H1 (cell line): ENCODE measurements around the gene GRIK4. TPM values are rescaled to one million over a fixed set of nuclear protein-coding genes. Genes with fewer than 3 reads are reported as not detected.

Experiments
- CTCF ChIA-PET: fragments of 300-600 bp; sonication (Branson Sonifier 250); formaldehyde crosslinking; loops from one replicate; lab custom pipeline; 2021; ENCODE audit not compliant: partially characterized antibody; lab: Charles Lee
- POLR2A ChIA-PET: fragments of 300-600 bp; sonication (Branson Sonifier 250); formaldehyde crosslinking; loops from one replicate; lab custom pipeline; 2021; ENCODE audit warnings: inconsistent platforms; ENCODE audit not compliant: partially characterized antibody; lab: Charles Lee
- DNase-seq, 2 experiments: peaks; one replicate each; pipeline versions ENCODE4 v3.0.0 to v3.0.0-alpha.2; 2010 to 2022; ENCODE audit warnings: low spot score in 2 of 2, low read depth in 1 of 2, mixed read lengths in 1 of 2
- FAIRE-seq: peaks from 2 replicates; lab custom pipeline; 2011; peaks lifted over from hg19 to GRCh38; lab: Jason Lieb, UNC
- H2AFZ ChIP-seq: 2 replicates; pipeline ENCODE4 v1.8.1; 2012; ENCODE audit warnings: low read length, inconsistent platforms
- H2AK5ac ChIP-seq: 2 replicates; pipeline ENCODE4 v1.6.1; 2013; ENCODE audit warnings: low read depth, low read length
- H2BK120ac ChIP-seq: replicated peaks from 2 replicates; pipeline ENCODE3; 2013; ENCODE audit warnings: low read depth, low read length, inconsistent platforms
- H2BK12ac ChIP-seq: 2 replicates; pipeline ENCODE4 v1.6.1; 2013; ENCODE audit warnings: low read depth, low read length
- H2BK15ac ChIP-seq: 2 replicates; pipeline ENCODE4 v1.6.1; 2013; ENCODE audit warnings: low read length
- H2BK20ac ChIP-seq: 2 replicates; pipeline ENCODE4 v1.6.1; 2013; ENCODE audit warnings: low read length
- H2BK5ac ChIP-seq: 2 replicates; pipeline ENCODE4 v1.6.1; 2013; ENCODE audit warnings: low read depth, low read length
- H3K14ac ChIP-seq: 2 replicates; pipeline ENCODE4 v1.6.1; 2013; ENCODE audit warnings: inconsistent platforms; ENCODE audit not compliant: insufficient read length
- H3K18ac ChIP-seq: 2 replicates; pipeline ENCODE4 v1.6.1; 2013; ENCODE audit warnings: low read length; ENCODE audit errors: extremely low read depth
- H3K23ac ChIP-seq: 2 replicates; pipeline ENCODE4 v1.6.1; 2013; ENCODE audit warnings: inconsistent platforms; ENCODE audit not compliant: insufficient read length
- H3K23me2 ChIP-seq: 2 replicates; pipeline ENCODE4 v1.6.1; 2013; ENCODE audit warnings: low read depth, low read length
- H3K27ac ChIP-seq: 2 replicates; pipeline ENCODE4 v1.6.1; 2011; ENCODE audit warnings: low read depth, low read length, inconsistent platforms
- H3K27me3 ChIP-seq, 4 experiments: replicated peaks in 1 of 4; 1 replicate in 1 of 4; 2 replicates in 3 of 4; pipeline versions ENCODE4 v1.6.1 to v1.8.1; 2011 to 2013; ENCODE audit warnings: low read length in 3 of 4, mild to moderate bottlenecking in 3 of 4, inconsistent platforms in 2 of 4, mixed read lengths in 2 of 4, moderate library complexity in 1 of 4; ENCODE audit not compliant: control insufficient read depth in 3 of 4, insufficient read depth in 3 of 4; ENCODE audit errors: extremely low read depth in 1 of 4
- H3K36me3 ChIP-seq, 4 experiments: 2 replicates each; pipeline versions ENCODE4 v1.6.1 to v1.8.1; 2011 to 2013; ENCODE audit warnings: mild to moderate bottlenecking in 4 of 4, low read length in 3 of 4, moderate library complexity in 2 of 4, control low read depth in 1 of 4, inconsistent platforms in 1 of 4; ENCODE audit not compliant: insufficient read depth in 4 of 4, control insufficient read depth in 2 of 4
- H3K4ac ChIP-seq: replicated peaks from 2 replicates; pipeline ENCODE3; 2013; ENCODE audit warnings: low read length, low read depth, mixed read lengths, inconsistent platforms; ENCODE audit not compliant: insufficient read length
- H3K4me1 ChIP-seq, 4 experiments: replicated peaks in 1 of 4; 1 replicate in 1 of 4; 2 replicates in 3 of 4; pipeline versions ENCODE4 v1.6.1 to v1.8.1; 2011 to 2013; ENCODE audit warnings: low read length in 3 of 4, inconsistent platforms in 2 of 4, mixed read lengths in 1 of 4; ENCODE audit not compliant: insufficient read depth in 4 of 4, control insufficient read depth in 3 of 4
- H3K4me2 ChIP-seq, 2 experiments: 2 replicates each; pipeline versions ENCODE4 v1.6.1 to v1.8.1; 2011 to 2013; ENCODE audit warnings: low read depth in 2 of 2, low read length in 2 of 2, control low read depth in 1 of 2, inconsistent platforms in 1 of 2, mild to moderate bottlenecking in 1 of 2; ENCODE audit not compliant: insufficient read depth in 1 of 2
- H3K4me3 ChIP-seq, 4 experiments: fragments of 200-600, 300-600 bp in 1 of 4; sonication (generic), shearing (Covaris generic), sonication (Bioruptor Twin) in 1 of 4; 2 replicates each; pipeline versions ENCODE4 v1.5.1 to v1.8.1; 2011 to 2016; ENCODE audit warnings: low read length in 4 of 4, low read depth in 3 of 4, control low read depth in 2 of 4, inconsistent platforms in 2 of 4, mild to moderate bottlenecking in 2 of 4, mixed read lengths in 1 of 4, moderate library complexity in 1 of 4; ENCODE audit not compliant: insufficient read depth in 2 of 4; ENCODE audit errors: extremely low read depth in 1 of 4
- H3K56ac ChIP-seq: replicated peaks from 2 replicates; pipeline ENCODE3; 2013; ENCODE audit warnings: low read depth, mild to moderate bottlenecking, mixed read lengths, low read length, inconsistent platforms; ENCODE audit not compliant: insufficient read length
- H3K79me1 ChIP-seq: 2 replicates; pipeline ENCODE4 v1.6.1; 2013; ENCODE audit warnings: low read depth, low read length, control low read depth
- H3K79me2 ChIP-seq, 2 experiments: 2 replicates each; pipeline versions ENCODE4 v1.6.1 to v1.8.1; 2012 to 2013; ENCODE audit warnings: low read length in 2 of 2, mild to moderate bottlenecking in 2 of 2, inconsistent platforms in 1 of 2; ENCODE audit not compliant: insufficient read depth in 2 of 2, control insufficient read depth in 1 of 2
- H3K9ac ChIP-seq, 4 experiments: replicated peaks in 1 of 4; 1 replicate in 1 of 4; 2 replicates in 3 of 4; pipeline versions ENCODE4 v1.6.1 to v1.8.1; 2011 to 2013; ENCODE audit warnings: low read depth in 3 of 4, low read length in 3 of 4, control low read depth in 2 of 4, mild to moderate bottlenecking in 2 of 4, moderate library complexity in 2 of 4, inconsistent platforms in 1 of 4; ENCODE audit errors: extremely low read depth in 1 of 4
- H3K9me3 ChIP-seq, 2 experiments: 2 replicates each; pipeline versions ENCODE4 v1.6.1 to v1.8.1; 2012 to 2013; ENCODE audit warnings: mild to moderate bottlenecking in 2 of 2, moderate library complexity in 2 of 2, control low read depth in 1 of 2, inconsistent platforms in 1 of 2, low read depth in 1 of 2, low read length in 1 of 2, mixed read lengths in 1 of 2; ENCODE audit not compliant: insufficient read depth in 2 of 2
- H4K20me1 ChIP-seq, 2 experiments: replicated peaks in 1 of 2; 2 replicates each; pipeline versions ENCODE3 to v1.8.1; 2011 to 2013; ENCODE audit warnings: inconsistent platforms in 2 of 2, low read length in 2 of 2, mild to moderate bottlenecking in 1 of 2; ENCODE audit not compliant: insufficient read depth in 2 of 2, control insufficient read depth in 1 of 2
- H4K5ac ChIP-seq: 2 replicates; pipeline ENCODE4 v1.6.1; 2013; ENCODE audit warnings: low read length, low read depth, mixed read lengths, inconsistent platforms; ENCODE audit not compliant: insufficient read length
- H4K8ac ChIP-seq: 2 replicates; pipeline ENCODE4 v1.8.0; 2013; ENCODE audit warnings: mild to moderate bottlenecking, moderate library complexity, low read length, inconsistent platforms; ENCODE audit not compliant: insufficient read depth; ENCODE audit errors: extremely low read depth
- H4K91ac ChIP-seq: replicated peaks from 2 replicates; pipeline ENCODE3; 2013; ENCODE audit warnings: low read length, mixed read lengths, inconsistent platforms; ENCODE audit not compliant: insufficient read length
- BACH1 ChIP-seq: IDR thresholded peaks from 2 replicates; pipeline ENCODE4 v1.6.1; 2012; ENCODE audit warnings: low read length, improper control_type of control experiment
- JUN ChIP-seq: IDR thresholded peaks from 2 replicates; pipeline ENCODE4 v1.6.1; 2011; ENCODE audit warnings: low read depth, mild to moderate bottlenecking, improper control_type of control experiment, low read length
- SIN3A ChIP-seq, 2 experiments: IDR thresholded peaks in 1 of 2; conservative IDR thresholded peaks in 1 of 2; 2 replicates each; pipeline ENCODE4 v1.6.1; 2011 to 2012; ENCODE audit warnings: low read length in 2 of 2, improper control_type of control experiment in 1 of 2, low read depth in 1 of 2, mild to moderate bottlenecking in 1 of 2
- SIRT6 ChIP-seq: IDR thresholded peaks from one replicate; pipeline ENCODE4 v1.7.1; 2012; ENCODE audit warnings: low read length, inconsistent platforms
- SP4 ChIP-seq: IDR thresholded peaks from 2 replicates; pipeline ENCODE4 v1.6.1; 2012; ENCODE audit warnings: low read length, inconsistent platforms
- WGBS, 2 experiments: shearing (Covaris generic) in 1 of 2; methylation state at CpG; one replicate each; pipeline versions ENCODE4 v1.1.6 to v1.1.7; 2013 to 2015; ENCODE audit warnings: low lambda C conversion rate in 2 of 2, mixed read lengths in 2 of 2, inconsistent platforms in 1 of 2, low coverage in 1 of 2, missing lambda C conversion rate in 1 of 2; ENCODE audit not compliant: insufficient replicate concordance in 2 of 2, insufficient coverage in 1 of 2, insufficient read length in 1 of 2; ENCODE audit errors: extremely low coverage in 1 of 2, missing lambda C conversion rate in 1 of 2; 5-methylcytosine and 5-hydroxymethylcytosine counted together
- polyA plus RNA-seq, 7 experiments: library from polyadenylated mRNA; depleted of rRNA in 3 of 7; stranded (reverse) in 5 of 7; unstranded in 2 of 7; fragments of >200 nt in 5 of 7; fragments of 200-250 nt in 2 of 7; gene quantifications; 1 replicate in 5 of 7; 2 replicates in 1 of 7; 4 replicates in 1 of 7; pipeline versions ENCODE4 v1.2.1 to v1.2.3, GENCODE V29; 2011 to 2013; ENCODE audit warnings: missing spikeins in 2 of 7, mixed read lengths in 2 of 7
- total RNA-seq: library from RNA; stranded (reverse); fragmentation: NEBNext Ultra II Directional; extraction: Animal tissue kit (Norgen Biotek cat#: 25700); gene quantifications from 2 replicates; pipeline ENCODE4 v1.2.1, GENCODE V29; 2021
- TF ChIP-seq, protein P1 (sequence below), 3 experiments: IDR thresholded peaks; 1 replicate in 2 of 3; 2 replicates in 1 of 3; pipeline versions ENCODE4 v1.5.1 to v1.6.1; 2011; ENCODE audit warnings: low read length in 3 of 3, mild to moderate bottlenecking in 3 of 3, inconsistent platforms in 2 of 3, low read depth in 1 of 3, moderate library complexity in 1 of 3; ENCODE audit not compliant: insufficient read depth in 1 of 3; ENCODE audit errors: control extremely low read depth in 1 of 3
- TF ChIP-seq, protein P2 (sequence below): IDR thresholded peaks from 2 replicates; pipeline ENCODE4 v1.6.1; 2012; ENCODE audit warnings: inconsistent platforms

GRIK4 gene
- total and polyA plus RNA-seq, 2 of the 8 experiments (the other 6 are each of a cell fraction or from before 2014, with no cell fraction given), result 1.2 to 2.9 TPM

DNA sequence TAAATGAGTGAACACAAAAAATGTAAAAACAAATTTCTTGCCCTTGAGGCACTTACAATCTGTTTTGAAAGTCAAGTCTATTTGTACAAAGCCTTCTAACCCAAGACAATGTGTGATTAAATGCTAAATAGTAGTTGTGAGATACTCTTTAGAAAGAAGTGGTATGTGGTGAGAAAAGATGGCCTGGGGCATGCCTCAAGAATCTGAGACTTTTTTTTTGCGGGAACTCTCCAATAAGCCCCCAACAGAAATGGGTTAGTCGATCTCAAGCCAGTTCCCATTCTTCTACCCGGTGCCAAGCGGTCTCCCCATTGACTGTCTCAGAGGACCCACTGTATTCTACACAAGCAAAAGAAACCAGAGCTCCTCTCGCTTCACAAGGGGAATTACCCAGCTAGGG lies 485.4 kb downstream of the GRIK4 start:
- Histone ChIP-seq H3K18ac (no peak overlapping the region), H3K23me2 (peaks cover under 1% of the 10 kb centered on the region; the same call in 1 of the 2 replicates), H4K91ac (no peak overlapping the region), H3K9me3 (no peaks in the 10 kb centered on the region), H2BK15ac (no peak overlapping the region), H3K9ac (no peak overlapping the region), H3K36me3 (no peaks in the 10 kb centered on the region), H3K79me2 (no peaks in the 10 kb centered on the region), H3K56ac (no peak overlapping the region), H3K4me1 (peaks cover 0 to 5% (median 0%) of the 10 kb centered on the region in 4 experiments; a peak in 2 of 7 replicates), H4K20me1 (peaks cover 0 to 1% of the 10 kb centered on the region in 2 experiments), H2BK5ac (no peak overlapping the region), H4K5ac (no peak overlapping the region), H3K27ac (no peak overlapping the region), H3K14ac (no peak overlapping the region), H2BK120ac (no peak overlapping the region), H3K4me2 (no peak overlapping the region), H2AK5ac (no peak overlapping the region), H3K27me3 (no peaks in the 10 kb centered on the region; a peak in 1 of 7 replicates), H3K79me1 (no peaks in the 10 kb centered on the region), H3K4me3 (no peak overlapping the region), H3K4ac (no peak overlapping the region), H4K8ac (no peak overlapping the region), H2BK20ac (no peak overlapping the region), H2BK12ac (no peak overlapping the region), H2AFZ (no peak overlapping the region), H3K23ac (no peak overlapping the region)
- WGBS, 2 experiments, result 95% methylated on average over 5 of the region's 5 CpGs; no CpG with 5 or more reads in 1 of the 2 experiments
- TF ChIP-seq, protein P1, sequence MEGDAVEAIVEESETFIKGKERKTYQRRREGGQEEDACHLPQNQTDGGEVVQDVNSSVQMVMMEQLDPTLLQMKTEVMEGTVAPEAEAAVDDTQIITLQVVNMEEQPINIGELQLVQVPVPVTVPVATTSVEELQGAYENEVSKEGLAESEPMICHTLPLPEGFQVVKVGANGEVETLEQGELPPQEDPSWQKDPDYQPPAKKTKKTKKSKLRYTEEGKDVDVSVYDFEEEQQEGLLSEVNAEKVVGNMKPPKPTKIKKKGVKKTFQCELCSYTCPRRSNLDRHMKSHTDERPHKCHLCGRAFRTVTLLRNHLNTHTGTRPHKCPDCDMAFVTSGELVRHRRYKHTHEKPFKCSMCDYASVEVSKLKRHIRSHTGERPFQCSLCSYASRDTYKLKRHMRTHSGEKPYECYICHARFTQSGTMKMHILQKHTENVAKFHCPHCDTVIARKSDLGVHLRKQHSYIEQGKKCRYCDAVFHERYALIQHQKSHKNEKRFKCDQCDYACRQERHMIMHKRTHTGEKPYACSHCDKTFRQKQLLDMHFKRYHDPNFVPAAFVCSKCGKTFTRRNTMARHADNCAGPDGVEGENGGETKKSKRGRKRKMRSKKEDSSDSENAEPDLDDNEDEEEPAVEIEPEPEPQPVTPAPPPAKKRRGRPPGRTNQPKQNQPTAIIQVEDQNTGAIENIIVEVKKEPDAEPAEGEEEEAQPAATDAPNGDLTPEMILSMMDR (IDR thresholded peaks at IDR 0.05; ENCODE audit: control extremely low read depth in 1 of 3, insufficient read depth in 1 of 3, low read depth in 1 of 3, low read length in 3 of 3), result no peak
- no peak for TF ChIP-seq SIRT6
- TF ChIP-seq, protein P2, sequence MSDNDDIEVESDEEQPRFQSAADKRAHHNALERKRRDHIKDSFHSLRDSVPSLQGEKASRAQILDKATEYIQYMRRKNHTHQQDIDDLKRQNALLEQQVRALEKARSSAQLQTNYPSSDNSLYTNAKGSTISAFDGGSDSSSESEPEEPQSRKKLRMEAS, result no peak
- no peak for TF ChIP-seq SIN3A (conservative IDR thresholded peaks at IDR 0.05 in 1 of 2, IDR thresholded peaks at IDR 0.05 in 1 of 2; ENCODE audit: low read depth in 1 of 2, low read length in 2 of 2)
- no peak for TF ChIP-seq BACH1
- no peak for TF ChIP-seq SP4
- TF ChIP-seq JUN, result no peak
- CTCF ChIA-PET, result interaction anchor here (0.6 to 2.6 kb wide), 6 partner anchors 12 to 198 kb away, joined by 3 to 11 read pairs (median 4); no protein-coding TSS in a partner anchor
- no peak for FAIRE-seq
- DNase-seq, result no peak
- POLR2A ChIA-PET, result interaction anchor here (1.7 kb wide), 1 partner anchor 8 kb away, joined by 5 read pairs; no protein-coding TSS in a partner anchor
